Right ventricle myocardium superior (tissue), 1 donor: ENCODE measurements around the gene DCD. TPM values are rescaled to one million over a fixed set of nuclear protein-coding genes. Genes with fewer than 3 reads are reported as not detected.
A peak's percentile ranks its signal among the peaks of the same experiment; 100 is the strongest.
"Not testable (repeated sequence)": the region's sequence is repeated elsewhere in the genome, so short reads cannot be mapped to it uniquely, and the experiment has no call there.

Experiments used
- ATAC-seq: fragments of 200-7000 bp; cut with Tn5 transposase; one replicate; pipeline ENCODE4 v1.9.1; 2020; ENCODE audit warnings: mild to moderate bottlenecking; ENCODE audit not compliant: poor library complexity
- DNase-seq: peaks from one replicate; pipeline ENCODE4 v3.0.0-alpha.2; 2020
- intact Hi-C: fragments of 100-400 bp; cut with DNase I; formaldehyde crosslinking; loops from one replicate; pipeline ENCODE4 v1.11.2; 2022
- total RNA-seq: library from RNA; stranded (reverse); fragmentation: NEBNext Ultra II Directional; extraction: Animal tissue kit (Norgen Biotek cat#: 25700); gene quantifications from one replicate; pipeline ENCODE4 v1.2.1, GENCODE V29; 2021
- donor health status: DM: no; HTN: yes; CAD: no; lungs with severe emphysema.

DCD gene
- total RNA-seq, 1 donor from 2014 or later, result not detected

DNA sequence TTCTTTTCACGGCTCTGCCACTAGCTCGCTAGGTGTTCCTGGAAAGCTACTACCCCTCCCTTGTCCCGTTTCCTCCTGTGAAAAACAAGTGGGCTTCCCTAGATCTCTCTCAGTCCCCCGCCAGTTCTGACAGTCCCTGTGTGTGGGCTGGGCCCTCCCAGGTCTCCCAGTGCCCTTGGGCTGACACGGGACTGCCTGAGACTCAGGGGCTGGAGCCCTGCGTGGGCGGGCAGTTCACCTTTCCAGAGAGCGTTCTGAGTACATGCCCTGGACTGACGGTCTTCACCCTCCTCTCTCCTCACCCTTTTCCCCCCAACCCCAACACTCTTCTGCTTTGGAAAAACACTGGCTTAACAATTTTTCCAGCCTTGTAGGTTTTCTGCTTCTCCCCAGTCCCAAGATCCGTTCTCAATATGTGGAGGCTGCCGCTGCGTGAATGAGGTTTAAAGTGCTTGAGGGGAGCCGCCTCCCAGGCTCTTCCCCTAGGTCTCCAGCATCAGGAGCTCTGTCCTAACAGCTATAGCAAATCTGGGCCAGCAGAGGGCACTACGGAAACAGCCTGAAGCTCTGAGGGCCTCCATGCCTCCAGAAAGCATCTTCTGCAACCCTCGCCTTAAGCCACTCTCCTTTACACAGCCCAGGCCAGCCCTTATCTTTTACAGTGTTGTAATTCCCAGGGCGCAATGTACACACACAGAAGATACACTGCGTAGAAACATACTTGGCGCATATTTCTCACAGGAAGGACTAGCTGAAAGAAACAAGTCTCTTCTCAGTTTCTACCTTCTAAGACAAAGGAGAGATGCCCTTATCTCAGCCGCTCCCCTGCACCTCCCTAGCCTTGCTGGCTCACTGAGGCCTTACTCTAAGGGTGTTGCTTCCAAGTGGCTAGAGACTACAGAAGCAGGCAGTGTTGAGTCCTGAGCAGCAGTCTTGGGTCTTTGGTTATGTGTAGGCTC, 10.4 kb upstream of the DCD start:
- no peak for DNase-seq

GRCh38 chr12:54657105-54657607, 9.0 kb upstream of the DCD start:
- no peak for ATAC-seq
- intact Hi-C loops, result no loop called here
- DNase-seq, result no peak

More for the DNA sequence above, 10.4 kb upstream of the DCD start:
- peak; percentile 40 for ATAC-seq
- intact Hi-C loops, result no loop called here

GRCh38 chr12:54654926-54655325, 6.8 kb upstream of the DCD start:
- no peak for ATAC-seq
- intact Hi-C loops, result no loop called here
- no peak for DNase-seq

DNA sequence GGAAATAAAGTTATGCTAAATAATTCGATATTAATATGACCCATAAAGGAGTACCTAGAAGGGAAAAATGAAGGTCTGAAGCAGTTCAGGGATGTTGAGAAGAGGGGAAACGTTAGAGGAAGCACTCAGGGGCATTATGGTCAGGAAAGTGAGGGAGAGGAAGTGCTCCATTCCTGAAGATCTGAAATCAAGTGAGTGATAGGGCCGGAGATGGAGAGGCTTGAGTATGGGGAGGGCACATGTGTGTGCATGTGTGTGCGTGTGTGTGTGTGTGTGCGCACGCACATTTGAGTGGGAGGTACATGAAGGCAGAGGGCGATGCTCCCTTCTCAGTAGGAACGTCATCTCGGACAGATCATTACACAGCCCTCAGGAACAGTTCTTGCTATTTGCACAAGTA, 4.9 kb upstream of the DCD start:
- ATAC-seq, result no peak
- intact Hi-C loops, result no loop called here
- DNase-seq, result no peak

DNA sequence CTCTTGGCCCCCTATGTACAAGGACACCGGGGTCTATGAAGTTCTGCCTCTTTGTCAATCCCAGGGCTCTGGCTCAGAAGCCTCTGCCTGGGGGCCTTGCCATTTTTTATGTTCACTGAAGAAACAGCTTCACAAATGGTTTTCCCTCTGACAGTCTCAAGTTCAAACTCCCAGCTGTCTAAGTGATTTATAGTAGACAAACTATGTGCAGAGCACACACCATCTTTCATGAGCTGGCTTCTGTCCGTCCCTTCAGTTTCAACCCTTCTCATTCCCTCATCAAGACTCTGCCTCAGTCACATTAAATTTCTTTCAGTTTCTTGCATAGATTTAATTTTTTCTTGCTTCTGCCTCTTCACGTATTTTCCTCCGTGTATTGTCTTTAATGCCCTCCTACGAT, 2.7 kb upstream of the DCD start:
- intact Hi-C loops, result no loop called here
- ATAC-seq, result no peak
- DNase-seq, result no peak

- intact Hi-C loops, result no loop called here
- ATAC-seq (no peak), DNase-seq (no peak)
These were observed 2.2 kb upstream of the DCD start for GRCh38 chr12:54650409-54650808.

GRCh38 chr12:54649825-54650224, 1.7 kb upstream of the DCD start:
- intact Hi-C loops, result no loop called here
- ATAC-seq (no peak), DNase-seq (no peak)

DNA sequence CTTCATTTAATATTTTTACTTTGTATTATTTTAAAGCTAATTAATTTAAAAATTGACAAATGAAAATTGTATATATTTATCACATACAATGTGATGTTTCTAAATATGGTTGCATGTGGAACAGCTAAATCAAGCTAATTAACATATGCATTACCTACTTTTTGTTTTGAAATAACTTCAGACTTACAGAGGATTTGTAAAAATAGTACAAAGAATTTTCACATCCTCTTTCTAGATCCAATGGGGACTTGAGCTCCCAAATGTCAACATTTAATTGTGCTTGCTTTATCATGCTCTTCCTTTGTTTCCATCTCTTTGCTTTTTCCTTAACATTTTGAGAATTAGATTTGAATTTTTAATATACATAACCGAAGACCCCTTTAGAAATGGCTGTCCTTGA, 6.6 kb downstream of the DCD start:
- DNase-seq, result no peak
- intact Hi-C loops, result no loop called here
- ATAC-seq, result no peak

DNA sequence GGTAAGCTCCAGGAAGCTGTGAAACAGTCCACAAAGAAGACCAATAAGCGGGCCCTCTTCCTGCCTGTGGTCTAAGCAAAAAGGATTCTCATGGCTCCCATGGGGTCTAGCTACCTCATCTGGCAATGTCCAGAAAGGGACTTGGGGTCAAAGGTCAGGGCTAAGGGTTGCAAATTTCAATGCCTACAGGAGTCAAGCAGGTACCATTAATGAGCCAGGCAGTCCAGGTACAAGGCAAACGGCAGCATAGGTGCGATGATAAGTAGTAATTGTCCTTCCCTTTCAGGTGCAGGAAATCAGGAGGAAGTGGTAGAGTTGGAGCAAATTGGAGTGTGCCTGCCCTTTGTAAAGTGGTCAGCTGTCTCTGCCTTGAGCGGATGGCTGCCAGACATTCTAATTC, 7.1 kb downstream of the DCD start:
- intact Hi-C loops, result no loop called here
- no peak for DNase-seq
- ATAC-seq, result no peak

DNA sequence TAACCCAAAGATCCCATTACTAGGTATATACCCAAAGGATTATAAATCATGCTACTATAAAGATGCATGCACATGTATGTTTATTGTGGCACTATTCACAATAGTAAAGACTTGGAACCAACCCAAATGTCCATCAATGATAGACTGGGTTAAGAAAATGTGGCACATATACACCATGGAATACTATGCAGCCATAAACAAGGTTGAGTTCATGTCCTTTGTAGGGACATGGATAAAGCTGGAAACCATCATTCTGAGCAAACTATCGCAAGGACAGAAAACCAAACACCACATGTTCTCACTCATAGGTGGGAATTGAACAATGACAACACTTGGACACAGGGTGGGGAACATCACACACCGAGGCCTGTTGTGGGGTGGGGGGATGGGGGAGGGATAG, 9.1 kb downstream of the DCD start:
- DNase-seq, intact Hi-C loops, ATAC-seq: not testable (repeated sequence)

DNA sequence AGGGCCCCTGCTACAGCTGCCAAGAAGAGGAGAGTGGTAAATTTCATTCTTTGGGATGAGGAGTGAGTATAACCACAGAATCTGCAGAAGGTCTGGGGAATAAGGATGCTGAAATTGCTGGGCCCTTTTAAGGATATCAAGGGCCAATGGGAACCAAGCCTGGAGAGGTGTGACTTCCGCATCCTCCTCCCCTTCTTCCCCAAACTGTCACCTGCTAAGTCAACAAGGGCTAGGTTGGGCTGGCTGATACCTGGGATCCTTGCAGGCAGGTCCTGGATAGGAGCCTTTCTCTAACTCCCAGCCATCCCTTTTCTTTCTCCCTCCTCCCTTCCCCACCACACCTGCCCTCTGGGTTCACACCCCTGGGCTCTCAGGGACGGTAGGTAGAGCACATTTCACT, 13.4 kb downstream of the DCD start, which contains the start of gene LACRT:
TSS of gene LACRT (minus strand) at position 101 of the 400 bp plus-strand sequence. CDS start at position 47, 54 bp downstream.
- intact Hi-C loops, result no loop called here
- DNase-seq, result no peak
- no peak for ATAC-seq

GRCh38 chr12:54631988-54632728, 16.0 kb downstream of the DCD start:
- intact Hi-C loops, result no loop called here
- no peak for ATAC-seq
- no peak for DNase-seq

DNA sequence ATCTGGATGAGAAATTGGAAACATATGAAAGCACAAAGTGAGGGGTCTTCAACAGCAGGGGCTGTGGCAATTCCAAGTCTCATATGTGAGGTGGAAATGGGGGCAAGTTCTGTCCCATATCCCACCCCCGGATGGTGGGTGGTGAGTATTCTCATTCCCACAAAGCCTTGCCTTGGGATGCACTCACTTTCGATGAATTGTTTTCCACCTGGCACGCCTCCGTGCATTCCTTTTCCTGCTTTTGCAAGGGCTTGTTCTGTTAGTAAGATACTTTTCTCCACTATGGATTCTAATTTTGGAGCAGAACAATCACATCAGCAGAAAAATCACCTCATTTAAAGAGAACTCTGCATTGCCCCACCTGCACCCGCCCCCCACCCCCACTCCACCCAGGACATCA, 16.6 kb downstream of the DCD start:
- DNase-seq (no peak), ATAC-seq (no peak)
- intact Hi-C loops, result no loop called here

DNA sequence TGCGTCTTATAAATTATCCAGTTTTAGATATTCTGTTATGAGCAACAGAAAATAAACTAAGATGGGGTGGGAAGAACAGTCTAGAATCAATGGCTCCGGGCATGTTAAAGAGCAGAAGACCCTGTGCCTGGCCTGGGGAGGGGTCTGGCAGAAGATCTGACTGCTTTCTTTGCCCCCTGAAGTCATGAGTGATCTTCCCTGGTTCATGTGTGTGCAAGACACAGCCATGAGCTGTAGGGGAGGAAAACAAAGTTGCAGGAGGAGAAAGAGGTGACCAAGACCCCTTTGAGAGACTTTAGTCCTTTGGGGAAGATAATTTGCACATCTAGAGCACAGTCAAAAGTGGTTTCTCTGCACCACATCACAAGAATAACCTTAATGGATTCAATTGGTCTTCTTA, 18.2 kb downstream of the DCD start:
- ATAC-seq, result no peak
- intact Hi-C loops, result no loop called here
- DNase-seq, result no peak

DNA sequence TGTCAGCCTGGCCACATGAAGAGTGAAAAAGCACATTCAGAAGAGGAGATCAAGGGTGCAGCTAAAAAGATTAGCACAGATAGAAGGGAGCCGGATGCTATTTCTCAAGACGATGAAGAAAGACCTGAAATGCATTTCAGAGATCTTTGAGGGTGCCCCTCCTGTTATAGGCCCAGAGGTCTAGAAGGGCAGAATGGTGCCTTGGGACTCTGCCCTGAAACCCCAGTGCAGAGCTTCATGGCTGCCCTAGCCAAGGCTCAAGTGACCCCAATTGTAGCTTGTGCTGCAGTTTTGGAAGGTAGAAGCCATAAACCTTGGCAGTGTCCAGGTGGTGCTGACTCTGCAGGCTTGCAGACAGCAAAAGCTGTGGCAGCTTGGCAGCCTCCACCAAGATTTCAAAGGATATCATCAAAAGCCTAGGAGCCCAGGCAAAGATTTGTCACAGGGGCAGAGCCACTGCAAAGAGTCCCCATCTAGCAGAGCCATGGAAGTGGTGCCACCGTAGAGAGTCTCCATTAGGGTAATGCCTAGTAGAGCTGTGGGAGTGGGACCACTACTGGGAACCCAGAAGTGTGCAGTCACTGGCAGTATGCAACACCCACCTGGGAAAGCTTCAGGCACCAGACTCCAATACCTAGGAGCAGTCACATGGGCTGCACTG, 19.8 kb downstream of the DCD start:
- ATAC-seq, result no peak
- DNase-seq, result no peak
- intact Hi-C loops, result no loop called here

- no peak for ATAC-seq
- intact Hi-C loops, result no loop called here
- DNase-seq, result no peak
These were observed 20.9 kb downstream of the DCD start for GRCh38 chr12:54627304-54627703.

DNA sequence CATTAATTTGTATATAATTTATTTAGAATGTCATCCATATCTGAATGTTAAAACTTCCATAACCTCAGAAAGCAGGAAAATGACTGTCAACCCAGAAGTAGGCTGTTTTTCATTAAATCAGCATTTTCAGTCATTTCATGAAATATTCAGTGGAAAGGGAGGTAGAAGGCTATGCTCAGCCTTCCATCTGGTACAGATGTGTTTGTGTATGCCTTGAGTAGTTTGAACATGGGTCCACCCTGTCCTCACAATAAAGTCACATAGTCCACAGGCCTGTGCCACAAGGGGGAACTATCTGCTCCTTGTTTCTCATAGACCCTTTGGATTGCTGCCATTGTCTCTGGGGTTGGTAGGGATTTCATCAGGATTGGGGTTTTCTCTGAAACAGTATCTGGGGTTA, 22.6 kb downstream of the DCD start:
- no peak for DNase-seq
- ATAC-seq, result no peak
- intact Hi-C loops, result no loop called here

DNA sequence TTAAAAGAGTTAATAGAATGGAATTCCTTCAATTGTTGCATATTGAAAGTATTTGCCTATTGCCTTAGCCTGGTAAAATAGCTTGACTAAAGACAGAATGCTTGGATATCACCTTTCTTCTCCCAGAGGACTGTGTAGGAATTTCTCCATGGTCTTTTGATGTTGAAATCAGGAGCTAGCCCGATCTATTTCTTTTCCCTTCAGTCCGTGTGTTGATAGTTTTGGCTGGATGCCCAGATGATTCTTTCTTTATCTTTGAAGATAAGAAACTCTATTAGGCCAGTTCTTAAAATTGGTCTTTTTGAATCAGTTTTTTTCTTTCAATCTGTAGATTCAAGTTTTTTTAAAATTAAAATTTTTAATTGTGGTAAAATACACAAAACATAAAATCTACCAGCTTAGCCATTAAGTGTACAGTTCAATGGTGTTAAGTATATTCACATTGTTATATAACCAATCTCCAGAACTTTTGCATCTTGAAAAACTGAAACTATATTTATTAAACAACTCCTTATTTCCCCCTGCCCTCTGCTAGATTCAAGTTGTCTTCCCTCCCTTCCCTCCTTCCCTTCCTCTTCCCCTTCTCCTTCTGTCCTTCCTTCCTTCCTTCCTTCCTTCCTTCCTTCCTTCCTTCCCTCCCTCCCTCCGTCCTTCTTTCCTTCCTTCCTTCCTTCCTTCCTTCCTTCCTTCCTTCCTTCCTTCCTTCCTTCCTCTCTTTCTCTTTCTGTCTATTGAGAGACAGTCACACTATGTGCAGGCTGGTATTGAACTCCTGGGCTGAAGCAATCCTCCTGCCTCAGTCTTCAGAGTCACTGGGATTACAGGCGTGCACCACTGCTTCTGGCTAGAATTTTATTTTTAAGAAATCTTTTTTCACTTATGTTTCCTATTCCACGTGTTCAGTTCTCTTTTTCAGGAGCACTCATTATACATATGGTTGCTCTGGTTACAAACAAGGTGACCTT, 23.6 kb downstream of the DCD start:
- DNase-seq, result no peak
- intact Hi-C loops, result no loop called here
- no peak for ATAC-seq
